ENCODE data around the gene MRPL10. TPM values are rescaled to one million over a fixed set of nuclear protein-coding genes. Genes with fewer than 3 reads are reported as not detected.

Gene MRPL10
- total RNA-seq, 1 experiment from 2014 or later: 67.2 TPM

GRCh38 chr17:47869114-47869513 is 37.8 kb upstream of the MRPL10 start:
- no peak overlapping the region for H3K18ac ChIP-seq (ENCODE audit: insufficient read length, low read depth, low read length)
- H2BK120ac ChIP-seq (ENCODE audit: low read depth, low read length, poor library complexity, severe bottlenecking): no peak overlapping the region
- DNase-seq: no peak
- no peak overlapping the region for H2AFZ ChIP-seq (ENCODE audit: low read length)
- H3K9ac ChIP-seq (ENCODE audit: extremely low read depth, insufficient read length, low read length): no peak overlapping the region
- Mint-ChIP-seq H3K27me3 (ENCODE audit: low read depth) (peaks cover 92% of the 10 kb centered on the region), H3K9me3 (no peaks in the 10 kb centered on the region; a peak in 1 of 5 replicates), H3K4me1 (peaks cover 34 to 37% of the 10 kb centered on the region in 2 experiments), H3K4me3 (no peak overlapping the region), H3K36me3 (ENCODE audit: insufficient read depth in 1 of 3, low read depth in 3 of 3) (no peaks in the 10 kb centered on the region), H3K27ac (no peak overlapping the region)
- H3K4ac ChIP-seq (ENCODE audit: low read depth, low read length): no peak overlapping the region
- no peak overlapping the region for H2BK20ac ChIP-seq (ENCODE audit: low read depth, low read length, poor library complexity, severe bottlenecking)
- TF ChIP-seq, protein P1, sequence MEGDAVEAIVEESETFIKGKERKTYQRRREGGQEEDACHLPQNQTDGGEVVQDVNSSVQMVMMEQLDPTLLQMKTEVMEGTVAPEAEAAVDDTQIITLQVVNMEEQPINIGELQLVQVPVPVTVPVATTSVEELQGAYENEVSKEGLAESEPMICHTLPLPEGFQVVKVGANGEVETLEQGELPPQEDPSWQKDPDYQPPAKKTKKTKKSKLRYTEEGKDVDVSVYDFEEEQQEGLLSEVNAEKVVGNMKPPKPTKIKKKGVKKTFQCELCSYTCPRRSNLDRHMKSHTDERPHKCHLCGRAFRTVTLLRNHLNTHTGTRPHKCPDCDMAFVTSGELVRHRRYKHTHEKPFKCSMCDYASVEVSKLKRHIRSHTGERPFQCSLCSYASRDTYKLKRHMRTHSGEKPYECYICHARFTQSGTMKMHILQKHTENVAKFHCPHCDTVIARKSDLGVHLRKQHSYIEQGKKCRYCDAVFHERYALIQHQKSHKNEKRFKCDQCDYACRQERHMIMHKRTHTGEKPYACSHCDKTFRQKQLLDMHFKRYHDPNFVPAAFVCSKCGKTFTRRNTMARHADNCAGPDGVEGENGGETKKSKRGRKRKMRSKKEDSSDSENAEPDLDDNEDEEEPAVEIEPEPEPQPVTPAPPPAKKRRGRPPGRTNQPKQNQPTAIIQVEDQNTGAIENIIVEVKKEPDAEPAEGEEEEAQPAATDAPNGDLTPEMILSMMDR (conservative IDR thresholded peaks at IDR 0.05): no peak
- no peak overlapping the region for H4K8ac ChIP-seq (replicated peaks; ENCODE audit: insufficient read length, low read depth, low read length)
- H3K4me2 ChIP-seq (ENCODE audit: insufficient read depth, insufficient read length, low read length): no peak overlapping the region
- no peak overlapping the region for H3K14ac ChIP-seq (ENCODE audit: insufficient read depth, low read length)
- H2BK5ac ChIP-seq (ENCODE audit: insufficient read length, low read length): no peak overlapping the region
- no peak overlapping the region for H3T11ph ChIP-seq (ENCODE audit: low read length)
- no peaks in the 10 kb centered on the region for H4K20me1 ChIP-seq (ENCODE audit: control insufficient read depth, insufficient read depth, insufficient read length)
- H3K27ac ChIP-seq (ENCODE audit: insufficient read length, low read depth, low read length): no peak overlapping the region
- no peak overlapping the region for H3K56ac ChIP-seq (ENCODE audit: insufficient read length, low read depth, low read length)
- H3K79me1 ChIP-seq (ENCODE audit: insufficient read depth, low read depth, low read length, poor library complexity, severe bottlenecking): no peaks in the 10 kb centered on the region
- no CpG with 5 or more reads among the region's 2 CpGs for WGBS (ENCODE audit: extremely low coverage, insufficient read length, low lambda C conversion rate)
- H3K79me2 ChIP-seq (ENCODE audit: insufficient read depth, low read length): no peaks in the 10 kb centered on the region
- no peak overlapping the region for H4K5ac ChIP-seq (ENCODE audit: insufficient read length, low read depth, low read length)
- peaks cover 3% of the 10 kb centered on the region; the same call in 1 of the 2 replicates for H3K4me1 ChIP-seq (ENCODE audit: insufficient read depth, low read length)
- no peak overlapping the region for H4K91ac ChIP-seq (ENCODE audit: insufficient read length, low read depth, low read length)
- H3K27me3 ChIP-seq (ENCODE audit: insufficient read depth, low read length): peaks cover 7% of the 10 kb centered on the region; the same call in 1 of the 2 replicates
- H2AK5ac ChIP-seq (ENCODE audit: insufficient read length, low read length): no peak overlapping the region
- no peak overlapping the region for H2BK15ac ChIP-seq (ENCODE audit: low read depth, low read length)
- H3K23ac ChIP-seq (ENCODE audit: insufficient read length, low read depth, low read length): no peak overlapping the region
- no peak overlapping the region for H2BK12ac ChIP-seq (ENCODE audit: insufficient read length, low read depth, low read length)
- no peaks in the 10 kb centered on the region for H3K9me3 ChIP-seq (ENCODE audit: control insufficient read depth, low read depth, low read length)
- peaks cover 11% of the 10 kb centered on the region for H3K23me2 ChIP-seq (ENCODE audit: insufficient read length, low read depth, low read length, poor library complexity, severe bottlenecking)

Measured in H9 (cell line).